ENCODE measurements around the gene RNF130.

DNA sequence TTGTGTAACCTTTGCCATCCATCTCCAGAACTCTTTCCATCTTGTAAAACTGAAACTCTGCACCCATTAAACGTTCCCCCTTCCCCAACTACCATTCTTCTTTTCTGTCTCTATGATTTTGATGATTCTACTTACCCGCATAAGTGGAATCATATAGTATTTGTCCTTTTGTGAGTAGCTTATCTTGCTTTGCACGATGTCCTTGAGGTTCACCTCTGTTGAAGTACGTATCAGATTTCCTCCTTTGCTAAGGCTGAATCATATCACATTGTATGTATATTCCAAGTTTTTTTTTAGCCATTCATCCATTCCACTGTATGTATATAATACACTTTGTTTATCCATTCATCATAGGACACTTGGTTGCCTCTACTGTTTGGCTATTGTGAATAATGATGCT, 2.9 kb upstream of the RNF130 start:
- no peak for TF ChIP-seq SIN3A (IDR thresholded peaks at IDR 0.05; ENCODE audit: borderline replicate concordance in 2 of 2, control insufficient read depth in 1 of 2, low read depth in 2 of 2, low read length in 2 of 2)
- TF ChIP-seq ZNF384 (IDR thresholded peaks at IDR 0.05; ENCODE audit: low read depth, low read length) = no peak
- TF ChIP-seq, protein P1, sequence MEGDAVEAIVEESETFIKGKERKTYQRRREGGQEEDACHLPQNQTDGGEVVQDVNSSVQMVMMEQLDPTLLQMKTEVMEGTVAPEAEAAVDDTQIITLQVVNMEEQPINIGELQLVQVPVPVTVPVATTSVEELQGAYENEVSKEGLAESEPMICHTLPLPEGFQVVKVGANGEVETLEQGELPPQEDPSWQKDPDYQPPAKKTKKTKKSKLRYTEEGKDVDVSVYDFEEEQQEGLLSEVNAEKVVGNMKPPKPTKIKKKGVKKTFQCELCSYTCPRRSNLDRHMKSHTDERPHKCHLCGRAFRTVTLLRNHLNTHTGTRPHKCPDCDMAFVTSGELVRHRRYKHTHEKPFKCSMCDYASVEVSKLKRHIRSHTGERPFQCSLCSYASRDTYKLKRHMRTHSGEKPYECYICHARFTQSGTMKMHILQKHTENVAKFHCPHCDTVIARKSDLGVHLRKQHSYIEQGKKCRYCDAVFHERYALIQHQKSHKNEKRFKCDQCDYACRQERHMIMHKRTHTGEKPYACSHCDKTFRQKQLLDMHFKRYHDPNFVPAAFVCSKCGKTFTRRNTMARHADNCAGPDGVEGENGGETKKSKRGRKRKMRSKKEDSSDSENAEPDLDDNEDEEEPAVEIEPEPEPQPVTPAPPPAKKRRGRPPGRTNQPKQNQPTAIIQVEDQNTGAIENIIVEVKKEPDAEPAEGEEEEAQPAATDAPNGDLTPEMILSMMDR (IDR thresholded peaks at IDR 0.05 in 2 of 3, conservative IDR thresholded peaks at IDR 0.05 in 1 of 3; ENCODE audit: insufficient read depth in 2 of 3, low read depth in 1 of 3, low read length in 3 of 3) = no peak
- no peak for TF ChIP-seq ZNF133 (CRISPR knock-in tag; IDR thresholded peaks at IDR 0.05)
- TF ChIP-seq, protein P2, sequence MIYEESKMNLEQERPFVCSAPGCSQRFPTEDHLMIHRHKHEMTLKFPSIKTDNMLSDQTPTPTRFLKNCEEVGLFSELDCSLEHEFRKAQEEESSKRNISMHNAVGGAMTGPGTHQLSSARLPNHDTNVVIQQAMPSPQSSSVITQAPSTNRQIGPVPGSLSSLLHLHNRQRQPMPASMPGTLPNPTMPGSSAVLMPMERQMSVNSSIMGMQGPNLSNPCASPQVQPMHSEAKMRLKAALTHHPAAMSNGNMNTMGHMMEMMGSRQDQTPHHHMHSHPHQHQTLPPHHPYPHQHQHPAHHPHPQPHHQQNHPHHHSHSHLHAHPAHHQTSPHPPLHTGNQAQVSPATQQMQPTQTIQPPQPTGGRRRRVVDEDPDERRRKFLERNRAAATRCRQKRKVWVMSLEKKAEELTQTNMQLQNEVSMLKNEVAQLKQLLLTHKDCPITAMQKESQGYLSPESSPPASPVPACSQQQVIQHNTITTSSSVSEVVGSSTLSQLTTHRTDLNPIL (CRISPR knock-in tag; IDR thresholded peaks at IDR 0.05) = no peak
- TF ChIP-seq, protein P3, sequence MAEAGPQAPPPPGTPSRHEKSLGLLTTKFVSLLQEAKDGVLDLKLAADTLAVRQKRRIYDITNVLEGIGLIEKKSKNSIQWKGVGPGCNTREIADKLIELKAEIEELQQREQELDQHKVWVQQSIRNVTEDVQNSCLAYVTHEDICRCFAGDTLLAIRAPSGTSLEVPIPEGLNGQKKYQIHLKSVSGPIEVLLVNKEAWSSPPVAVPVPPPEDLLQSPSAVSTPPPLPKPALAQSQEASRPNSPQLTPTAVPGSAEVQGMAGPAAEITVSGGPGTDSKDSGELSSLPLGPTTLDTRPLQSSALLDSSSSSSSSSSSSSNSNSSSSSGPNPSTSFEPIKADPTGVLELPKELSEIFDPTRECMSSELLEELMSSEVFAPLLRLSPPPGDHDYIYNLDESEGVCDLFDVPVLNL (CRISPR knock-in tag; IDR thresholded peaks at IDR 0.05; ENCODE audit: low read depth) = no peak
- no peak for TF ChIP-seq ZSCAN29 (IDR thresholded peaks at IDR 0.05)
- no peak for TF ChIP-seq BRF2 (IDR thresholded peaks at IDR 0.05; ENCODE audit: borderline replicate concordance, insufficient read depth, insufficient read length)
- no peak for TF ChIP-seq RCOR1 (IDR thresholded peaks at IDR 0.05; ENCODE audit: borderline replicate concordance in 1 of 2, low read depth in 2 of 2, low read length in 2 of 2)
- TF ChIP-seq HDAC2 (IDR thresholded peaks at IDR 0.05) = no peak
- TF ChIP-seq BRCA1 (IDR thresholded peaks at IDR 0.05) = no peak
- TF ChIP-seq BRCA1 (CRISPR knock-in tag; IDR thresholded peaks at IDR 0.05) = no peak
- no peak for TF ChIP-seq ZBTB7A (IDR thresholded peaks at IDR 0.05; ENCODE audit: borderline replicate concordance, control insufficient read depth, low read depth, low read length)
